Activated T-cell treated with anti-CD3 and anti-CD28 coated beads, Interleukin-2, amount 50 U/mL, for 4 hours (primary cell): ENCODE data around the gene KRT86. TPM values are rescaled to one million over a fixed set of nuclear protein-coding genes. Genes with fewer than 3 reads are reported as not detected.
"Not testable (repeated sequence)": the region's sequence is repeated elsewhere in the genome, so short reads cannot be mapped to it uniquely, and the experiment has no call there.

Experiments
- ATAC-seq, 2 donors: fragments of 200-7000 bp; cut with Tn5 transposase; one replicate each; pipeline ENCODE4 v1.10.0; 2021
- DNase-seq: peaks from one replicate; pipeline ENCODE4 v3.0.0-alpha.2; 2020
- H3K27me3 Mint-ChIP-seq: one replicate; pipeline ENCODE4 v1.8.0; 2021; ENCODE audit warnings: low read depth, mixed read lengths
- H3K36me3 Mint-ChIP-seq: one replicate; pipeline ENCODE4 v1.8.0; 2022; ENCODE audit warnings: mixed read lengths; ENCODE audit not compliant: insufficient read depth
- H3K4me1 Mint-ChIP-seq: one replicate; pipeline ENCODE4 v1.8.0; 2021; ENCODE audit warnings: low read depth, mixed read lengths
- H3K4me3 Mint-ChIP-seq: one replicate; pipeline ENCODE4 v1.8.0; 2021; ENCODE audit warnings: mild to moderate bottlenecking, moderate library complexity, mixed read lengths
- H3K9me3 Mint-ChIP-seq: one replicate; pipeline ENCODE4 v1.8.0; 2021; ENCODE audit warnings: mixed read lengths
- total RNA-seq, 3 donors: library from RNA; stranded (reverse); gene quantifications; one replicate each; pipeline ENCODE4 v1.2.1, GENCODE V29; 2021

The KRT86 gene
- total RNA-seq, 3 donors from 2014 or later = not detected

- H3K36me3 Mint-ChIP-seq = no peaks in the 10 kb centered on the region
- no peak overlapping the region for H3K4me3 Mint-ChIP-seq
- no peaks in the 10 kb centered on the region for H3K4me1 Mint-ChIP-seq
- no peak for DNase-seq
- ATAC-seq = no peak
- no peaks in the 10 kb centered on the region for H3K9me3 Mint-ChIP-seq
- peaks cover 14% of the 10 kb centered on the region for H3K27me3 Mint-ChIP-seq
These were observed 24.3 kb downstream of the KRT86 start for GRCh38 chr12:52298677-52299190.

- H3K36me3 Mint-ChIP-seq = no peaks in the 10 kb centered on the region
- no peak overlapping the region for H3K4me3 Mint-ChIP-seq
- H3K27me3 Mint-ChIP-seq = peaks cover 11% of the 10 kb centered on the region
- peaks cover 13% of the 10 kb centered on the region for H3K4me1 Mint-ChIP-seq
- DNase-seq (no peak), ATAC-seq (no peak)
- H3K9me3 Mint-ChIP-seq = no peaks in the 10 kb centered on the region
These were observed 26.6 kb downstream of the KRT86 start for GRCh38 chr12:52300796-52301691.

GRCh38 chr12:52301721-52302120 lies 27.3 kb downstream of the KRT86 start:
- not testable (repeated sequence) for H3K4me3 Mint-ChIP-seq, ATAC-seq, H3K36me3 Mint-ChIP-seq, DNase-seq, H3K9me3 Mint-ChIP-seq
- H3K27me3 Mint-ChIP-seq = peaks cover 11% of the 10 kb centered on the region
- peaks cover 13% of the 10 kb centered on the region for H3K4me1 Mint-ChIP-seq

GRCh38 chr12:52302242-52302914 lies 27.9 kb downstream of the KRT86 start:
- not testable (repeated sequence) for ATAC-seq, H3K36me3 Mint-ChIP-seq, H3K4me3 Mint-ChIP-seq, H3K9me3 Mint-ChIP-seq, DNase-seq
- Mint-ChIP-seq H3K4me1 (peaks cover 13% of the 10 kb centered on the region), H3K27me3 (peaks cover 12% of the 10 kb centered on the region)

- H3K4me3 Mint-ChIP-seq, H3K36me3 Mint-ChIP-seq, DNase-seq, H3K9me3 Mint-ChIP-seq, ATAC-seq: not testable (repeated sequence)
- Mint-ChIP-seq H3K27me3 (peaks cover 33% of the 10 kb centered on the region), H3K4me1 (peaks cover 17% of the 10 kb centered on the region)
These were observed 30.5 kb downstream of the KRT86 start for GRCh38 chr12:52304941-52305411.

GRCh38 chr12:52305921-52306705 lies 31.7 kb downstream of the KRT86 start:
- DNase-seq = no peak
- no peaks in the 10 kb centered on the region for H3K36me3 Mint-ChIP-seq
- ATAC-seq = no peak
- no peak overlapping the region for H3K4me3 Mint-ChIP-seq
- peaks cover 38% of the 10 kb centered on the region for H3K27me3 Mint-ChIP-seq
- peaks cover 17% of the 10 kb centered on the region for H3K4me1 Mint-ChIP-seq
- H3K9me3 Mint-ChIP-seq = no peaks in the 10 kb centered on the region

GRCh38 chr12:52306731-52307130 lies 32.3 kb downstream of the KRT86 start:
- ATAC-seq (no peak), DNase-seq (no peak)
- Mint-ChIP-seq H3K27me3 (peaks cover 39% of the 10 kb centered on the region), H3K36me3 (no peaks in the 10 kb centered on the region), H3K4me1 (peaks cover 17% of the 10 kb centered on the region), H3K4me3 (no peak overlapping the region), H3K9me3 (no peaks in the 10 kb centered on the region)

GRCh38 chr12:52307836-52308805 lies 33.7 kb downstream of the KRT86 start:
- peaks cover 17% of the 10 kb centered on the region for H3K4me1 Mint-ChIP-seq
- no peak for DNase-seq
- H3K9me3 Mint-ChIP-seq = no peaks in the 10 kb centered on the region
- no peaks in the 10 kb centered on the region for H3K36me3 Mint-ChIP-seq
- H3K4me3 Mint-ChIP-seq = peak overlapping the region; percentile 41
- H3K27me3 Mint-ChIP-seq = peaks cover 52% of the 10 kb centered on the region
- ATAC-seq = peak; percentile 91 to 93

GRCh38 chr12:52308806-52309425 lies 34.5 kb downstream of the KRT86 start:
- Mint-ChIP-seq H3K36me3 (no peaks in the 10 kb centered on the region), H3K4me1 (peaks cover 17% of the 10 kb centered on the region), H3K4me3 (peak overlapping the region; percentile 19), H3K27me3 (peaks cover 55% of the 10 kb centered on the region), H3K9me3 (no peaks in the 10 kb centered on the region)
- DNase-seq (no peak), ATAC-seq (no peak)

- peaks cover 57% of the 10 kb centered on the region for H3K27me3 Mint-ChIP-seq
- DNase-seq (no peak), ATAC-seq (no peak)
- no peaks in the 10 kb centered on the region for H3K9me3 Mint-ChIP-seq
- H3K4me3 Mint-ChIP-seq = no peak overlapping the region
- H3K4me1 Mint-ChIP-seq = peaks cover 4% of the 10 kb centered on the region
- no peaks in the 10 kb centered on the region for H3K36me3 Mint-ChIP-seq
These were observed 36.3 kb downstream of the KRT86 start for GRCh38 chr12:52310622-52311284.

GRCh38 chr12:52311285-52311648 lies 36.8 kb downstream of the KRT86 start:
- Mint-ChIP-seq H3K36me3 (no peaks in the 10 kb centered on the region), H3K27me3 (peaks cover 57% of the 10 kb centered on the region), H3K4me1 (peaks cover 4% of the 10 kb centered on the region), H3K9me3 (no peaks in the 10 kb centered on the region), H3K4me3 (no peak overlapping the region)
- ATAC-seq (no peak), DNase-seq (no peak)

- no peak for ATAC-seq
- Mint-ChIP-seq H3K4me3 (no peak overlapping the region), H3K9me3 (no peaks in the 10 kb centered on the region), H3K27me3 (peaks cover 52% of the 10 kb centered on the region), H3K4me1 (peaks cover 4% of the 10 kb centered on the region), H3K36me3 (no peaks in the 10 kb centered on the region)
- DNase-seq = no peak
These were observed 37.6 kb downstream of the KRT86 start for GRCh38 chr12:52312086-52312485.
